Thyroid gland (tissue), 4 donors: Measurements from ENCODE around the gene IPP.

Experiments used
- CTCF ChIP-seq, 6 experiments: fragments of 200-600 bp in 3 of 6; fragments of 450-650 bp in 3 of 6; sonication (generic) in 3 of 6; IDR thresholded peaks; one replicate each; pipeline ENCODE4 v1.5.1; 2016 to 2019; ENCODE audit warnings: antibody characterized with exemption in 6 of 6, mild to moderate bottlenecking in 2 of 6, inconsistent platforms in 1 of 6, moderate library complexity in 1 of 6
- POLR2A ChIP-seq, 2 donors: fragments of 450-650 bp; IDR thresholded peaks; one replicate each; pipeline ENCODE4 v1.6.1; 2017; ENCODE audit warnings: antibody characterized with exemption in 2 of 2, mild to moderate bottlenecking in 2 of 2, moderate library complexity in 1 of 2

DNA sequence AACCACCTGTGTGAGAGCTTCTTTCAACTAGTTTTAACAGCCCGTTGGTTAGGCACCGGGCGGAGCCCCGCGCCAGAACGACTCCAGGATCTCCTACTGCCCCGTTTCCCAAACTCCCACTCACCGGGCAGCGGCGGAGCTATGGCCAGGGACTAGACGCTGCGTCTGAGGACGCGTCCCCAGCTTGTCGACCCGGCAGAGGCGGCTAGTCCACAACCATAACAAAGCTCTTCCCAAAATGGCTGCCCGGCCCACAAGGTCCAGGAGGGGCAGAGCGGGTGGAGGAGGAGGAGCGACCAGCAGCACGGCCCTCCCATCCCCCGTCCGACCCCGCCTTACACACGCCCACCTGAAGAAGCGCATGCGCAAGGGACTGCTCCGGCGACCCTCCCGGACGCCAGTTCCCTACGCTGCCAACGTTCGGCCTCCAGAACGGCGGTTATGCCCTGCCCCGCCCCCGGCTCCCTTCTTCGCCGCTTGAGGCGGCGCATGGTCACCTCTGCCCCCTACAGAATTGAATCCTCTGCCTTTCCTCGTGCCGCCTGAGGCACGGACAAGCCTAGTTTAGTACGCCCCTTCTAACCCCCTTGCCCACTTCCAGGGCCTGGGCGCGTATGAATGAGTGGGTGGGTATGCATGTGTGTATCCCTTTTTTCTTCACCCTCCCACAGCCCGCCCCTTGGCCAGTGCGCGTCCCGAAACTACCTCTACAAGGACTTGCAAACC lies 64.0 kb downstream of the IPP start, which contains the start of gene GPBP1L1:
- TF ChIP-seq CTCF (IDR thresholded peaks at IDR 0.05) (no peak), POLR2A (IDR thresholded peaks at IDR 0.05) (peak; percentile 8 to 88)
